ENCODE data around the gene ZNF689. TPM values are rescaled to one million over a fixed set of nuclear protein-coding genes. Genes with fewer than 3 reads are reported as not detected.

The ZNF689 gene
- total and polyA plus RNA-seq, 2 of the 4 experiments (the other 2 are of a cell fraction): 2.7 to 2.9 TPM

GRCh38 chr16:30609002-30609925 lies 925 bp downstream of the ZNF689 start (continued):
- no peak; the same call in 1 of the 2 replicates for TF ChIP-seq POLR2A (IDR thresholded peaks at IDR 0.05; ENCODE audit: low read depth, low read length)

DNA sequence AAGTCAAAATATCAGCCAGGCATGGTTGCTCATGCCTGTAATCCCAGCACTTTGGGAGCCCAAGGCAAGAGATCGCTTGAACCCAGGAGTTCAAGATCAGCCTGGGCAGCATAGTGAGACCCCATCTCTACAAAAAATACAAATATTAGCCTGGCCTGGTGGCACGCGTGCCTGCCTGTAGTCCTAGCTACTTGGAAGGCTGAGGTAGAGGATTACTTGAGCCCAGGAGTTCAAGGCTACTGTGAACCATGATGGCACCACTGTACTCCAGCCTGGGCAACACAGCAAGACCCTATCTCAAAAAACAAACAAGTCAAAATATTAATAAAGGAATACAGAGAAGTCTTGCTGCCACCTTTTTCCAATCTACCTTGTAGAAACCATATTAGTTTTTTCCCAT lies 4.2 kb downstream of the ZNF689 start:
- H3K4me3 ChIP-seq (ENCODE audit: insufficient read depth, low read depth, low read length): no peak overlapping the region
- H2AK9ac ChIP-seq (replicated peaks; ENCODE audit: low read depth, low read length, poor library complexity): no peak overlapping the region
- no peak overlapping the region for H4K91ac ChIP-seq (ENCODE audit: insufficient read depth, low read depth, low read length)
- no peak overlapping the region for H3K4me2 ChIP-seq (ENCODE audit: low read depth, low read length)
- H2BK5ac ChIP-seq (ENCODE audit: low read depth, low read length, poor library complexity, severe bottlenecking): no peak overlapping the region
- no peak overlapping the region for H2BK20ac ChIP-seq (ENCODE audit: low read depth, low read length)
- H3K9ac ChIP-seq (ENCODE audit: low read depth, low read length): no peak overlapping the region
- H3K18ac ChIP-seq (ENCODE audit: low read depth, low read length): no peak overlapping the region
- no peak overlapping the region for H3K56ac ChIP-seq (ENCODE audit: extremely low read depth, insufficient read depth, low read length)
- no peak overlapping the region for H4K8ac ChIP-seq (ENCODE audit: low read depth in 2 of 2, low read length in 2 of 2)
- H2BK15ac ChIP-seq (ENCODE audit: low read depth, low read length): no peak overlapping the region
- ATAC-seq (ENCODE audit: low read depth) (no peak), DNase-seq (no peak)
- TF ChIP-seq MAZ (IDR thresholded peaks at IDR 0.05; ENCODE audit: borderline replicate concordance, low read depth, low read length) (no peak), MAFK (IDR thresholded peaks at IDR 0.05; ENCODE audit: low read depth, low read length) (no peak), RCOR1 (IDR thresholded peaks at IDR 0.05; ENCODE audit: insufficient replicate concordance, low read length) (no peak), NFE2L2 (IDR thresholded peaks at IDR 0.05; ENCODE audit: low read depth, low read length) (no peak), CEBPB (IDR thresholded peaks at IDR 0.05; ENCODE audit: low read depth, low read length) (no peak), CHD1 (IDR thresholded peaks at IDR 0.05; ENCODE audit: low read depth, low read length) (no peak), MXI1 (IDR thresholded peaks at IDR 0.05; ENCODE audit: borderline replicate concordance, low read depth, low read length) (no peak), FOS (IDR thresholded peaks at IDR 0.05; ENCODE audit: low read depth, low read length) (no peak)
- TF ChIP-seq, protein P1, sequence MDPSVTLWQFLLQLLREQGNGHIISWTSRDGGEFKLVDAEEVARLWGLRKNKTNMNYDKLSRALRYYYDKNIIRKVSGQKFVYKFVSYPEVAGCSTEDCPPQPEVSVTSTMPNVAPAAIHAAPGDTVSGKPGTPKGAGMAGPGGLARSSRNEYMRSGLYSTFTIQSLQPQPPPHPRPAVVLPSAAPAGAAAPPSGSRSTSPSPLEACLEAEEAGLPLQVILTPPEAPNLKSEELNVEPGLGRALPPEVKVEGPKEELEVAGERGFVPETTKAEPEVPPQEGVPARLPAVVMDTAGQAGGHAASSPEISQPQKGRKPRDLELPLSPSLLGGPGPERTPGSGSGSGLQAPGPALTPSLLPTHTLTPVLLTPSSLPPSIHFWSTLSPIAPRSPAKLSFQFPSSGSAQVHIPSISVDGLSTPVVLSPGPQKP (IDR thresholded peaks at IDR 0.05; ENCODE audit: borderline replicate concordance, low read depth, low read length): no peak
- TF ChIP-seq, protein P2, sequence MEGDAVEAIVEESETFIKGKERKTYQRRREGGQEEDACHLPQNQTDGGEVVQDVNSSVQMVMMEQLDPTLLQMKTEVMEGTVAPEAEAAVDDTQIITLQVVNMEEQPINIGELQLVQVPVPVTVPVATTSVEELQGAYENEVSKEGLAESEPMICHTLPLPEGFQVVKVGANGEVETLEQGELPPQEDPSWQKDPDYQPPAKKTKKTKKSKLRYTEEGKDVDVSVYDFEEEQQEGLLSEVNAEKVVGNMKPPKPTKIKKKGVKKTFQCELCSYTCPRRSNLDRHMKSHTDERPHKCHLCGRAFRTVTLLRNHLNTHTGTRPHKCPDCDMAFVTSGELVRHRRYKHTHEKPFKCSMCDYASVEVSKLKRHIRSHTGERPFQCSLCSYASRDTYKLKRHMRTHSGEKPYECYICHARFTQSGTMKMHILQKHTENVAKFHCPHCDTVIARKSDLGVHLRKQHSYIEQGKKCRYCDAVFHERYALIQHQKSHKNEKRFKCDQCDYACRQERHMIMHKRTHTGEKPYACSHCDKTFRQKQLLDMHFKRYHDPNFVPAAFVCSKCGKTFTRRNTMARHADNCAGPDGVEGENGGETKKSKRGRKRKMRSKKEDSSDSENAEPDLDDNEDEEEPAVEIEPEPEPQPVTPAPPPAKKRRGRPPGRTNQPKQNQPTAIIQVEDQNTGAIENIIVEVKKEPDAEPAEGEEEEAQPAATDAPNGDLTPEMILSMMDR (conservative IDR thresholded peaks at IDR 0.05; ENCODE audit: low read depth, low read length): no peak
- TF ChIP-seq, protein P3, sequence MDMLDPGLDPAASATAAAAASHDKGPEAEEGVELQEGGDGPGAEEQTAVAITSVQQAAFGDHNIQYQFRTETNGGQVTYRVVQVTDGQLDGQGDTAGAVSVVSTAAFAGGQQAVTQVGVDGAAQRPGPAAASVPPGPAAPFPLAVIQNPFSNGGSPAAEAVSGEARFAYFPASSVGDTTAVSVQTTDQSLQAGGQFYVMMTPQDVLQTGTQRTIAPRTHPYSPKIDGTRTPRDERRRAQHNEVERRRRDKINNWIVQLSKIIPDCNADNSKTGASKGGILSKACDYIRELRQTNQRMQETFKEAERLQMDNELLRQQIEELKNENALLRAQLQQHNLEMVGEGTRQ (IDR thresholded peaks at IDR 0.05; ENCODE audit: low read depth, low read length): no peak
- peaks cover 6% of the 10 kb centered on the region; the same call in 1 of the 2 replicates for H3K4me1 ChIP-seq (ENCODE audit: control insufficient read depth, insufficient read depth, low read length)
- no peak overlapping the region for H2AK5ac ChIP-seq (ENCODE audit: low read depth, low read length)
- H3K4ac ChIP-seq (ENCODE audit: low read depth, low read length): no peak overlapping the region
- no peak overlapping the region for H3K23ac ChIP-seq (ENCODE audit: low read depth, low read length)
- BruUV-seq (replicated peaks): no TSS peak
- no peaks in the 10 kb centered on the region for H3K9me1 ChIP-seq (ENCODE audit: insufficient read depth, low read length)
- in situ Hi-C loops (cut with MboI; ENCODE audit: low sequenced_read_pairs) (no loop called here), dilution Hi-C loops (cut with HindIII; ENCODE audit: low sequenced_read_pairs, unreplicated experiment) (no loop called here), intact Hi-C loops (cut with micrococcal nuclease) (no loop called here)
- no peak overlapping the region for H3K14ac ChIP-seq (replicated peaks; ENCODE audit: low read depth, low read length)
- POLR2A ChIA-PET (ENCODE audit: unreplicated experiment): no interaction called here
- no peak overlapping the region for H4K5ac ChIP-seq (ENCODE audit: low read depth, low read length)
- no peaks in the 10 kb centered on the region for H3K27me3 ChIP-seq (ENCODE audit: control insufficient read depth, insufficient read depth, low read length)
- CTCF ChIA-PET: no interaction called here
- no peaks in the 10 kb centered on the region for H4K20me1 ChIP-seq (ENCODE audit: insufficient read depth, low read length)
- peaks cover 11 to 31% of the 10 kb centered on the region in 2 experiments; a peak in 3 of 4 replicates for H3K79me1 ChIP-seq (ENCODE audit: low read depth in 1 of 2, low read length in 2 of 2)
- no peak overlapping the region for H2AFZ ChIP-seq (replicated peaks; ENCODE audit: low read length, poor library complexity)
- no peak overlapping the region for H2BK120ac ChIP-seq (ENCODE audit: low read depth, low read length)
- peaks cover 25% of the 10 kb centered on the region for H3K36me3 ChIP-seq (ENCODE audit: control insufficient read depth, insufficient read depth, low read length)
- no peak overlapping the region for H3K27ac ChIP-seq (ENCODE audit: insufficient read depth, low read length)
- no peaks in the 10 kb centered on the region; the same call in 1 of the 2 replicates for H3K9me3 ChIP-seq (ENCODE audit: control insufficient read depth, insufficient read depth, low read length)
- 100% methylated on average over 2 of the region's 3 CpGs; no CpG with 5 or more reads in 1 of the 2 experiments for WGBS, 2 experiments (ENCODE audit: extremely low coverage in 2 of 2, insufficient read length in 1 of 2)

Measured in IMR-90 (cell line).